ENCODE data around the gene PLIN3.
"Not testable (repeated sequence)": the region's sequence is repeated elsewhere in the genome, so short reads cannot be mapped to it uniquely, and the experiment has no call there.

The PLIN3 gene

DNA sequence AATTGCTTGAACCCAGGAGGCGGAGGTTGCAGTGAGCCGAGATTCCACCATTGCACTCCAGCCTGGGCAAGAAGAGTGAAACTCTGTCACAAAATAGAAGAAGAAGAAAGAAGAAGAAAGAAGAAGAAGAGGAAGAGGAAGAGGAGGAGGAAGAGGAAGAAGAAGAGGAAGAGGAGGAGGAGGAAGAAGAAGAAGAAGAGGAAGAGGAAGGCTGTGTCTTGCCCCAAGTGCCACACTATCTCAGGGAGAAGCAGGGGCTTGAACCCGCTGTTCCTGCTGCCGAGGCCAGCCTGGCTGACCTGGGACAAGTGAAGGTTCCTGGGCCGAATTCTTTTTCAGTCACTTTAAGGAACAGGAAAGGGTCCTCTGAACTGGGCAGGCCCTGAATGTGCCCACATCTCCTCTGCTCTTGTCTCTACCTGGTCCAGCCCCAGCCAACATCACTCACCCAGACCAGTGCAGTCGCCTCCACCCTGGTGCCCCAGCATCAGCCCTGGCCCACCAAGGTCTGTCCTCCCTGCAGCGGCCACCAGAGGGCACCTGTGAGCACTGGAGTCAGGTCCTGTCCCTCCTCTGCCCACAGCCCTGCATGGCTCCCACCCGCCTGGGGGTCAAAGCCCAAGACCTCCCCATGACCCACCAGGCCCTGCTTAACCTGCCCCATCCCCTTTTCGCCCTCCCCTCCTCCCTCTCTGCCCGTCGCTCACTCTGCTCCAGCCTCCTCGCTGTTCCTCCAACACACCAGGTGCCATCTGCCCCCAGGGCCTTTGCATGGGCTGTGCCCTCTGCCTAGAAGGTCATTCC, 55.9 kb downstream of the PLIN3 start:
- DNase-seq (ENCODE audit: low spot score): peak; percentile 87

DNA sequence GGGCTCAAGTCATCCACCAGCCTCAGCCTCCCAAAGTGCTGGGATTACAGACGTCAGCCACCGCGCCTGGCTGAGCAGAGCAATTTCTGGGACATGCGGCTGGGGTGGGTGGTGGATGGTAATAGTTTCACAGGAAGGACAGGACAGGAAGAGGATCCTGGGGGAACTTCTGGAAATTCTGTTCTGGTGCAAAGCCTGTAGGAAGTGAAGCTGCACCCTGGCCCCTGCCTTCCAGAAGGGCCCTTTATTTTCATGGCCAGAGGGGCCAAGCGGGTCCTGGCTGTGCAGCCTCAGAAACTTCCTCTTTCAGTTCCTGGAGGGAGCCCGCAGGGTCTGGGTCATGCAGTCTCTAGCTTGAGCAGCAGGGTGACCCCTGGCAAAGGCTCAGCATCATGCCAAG, 60.3 kb downstream of the PLIN3 start:
- DNase-seq (ENCODE audit: low spot score): no peak

DNA sequence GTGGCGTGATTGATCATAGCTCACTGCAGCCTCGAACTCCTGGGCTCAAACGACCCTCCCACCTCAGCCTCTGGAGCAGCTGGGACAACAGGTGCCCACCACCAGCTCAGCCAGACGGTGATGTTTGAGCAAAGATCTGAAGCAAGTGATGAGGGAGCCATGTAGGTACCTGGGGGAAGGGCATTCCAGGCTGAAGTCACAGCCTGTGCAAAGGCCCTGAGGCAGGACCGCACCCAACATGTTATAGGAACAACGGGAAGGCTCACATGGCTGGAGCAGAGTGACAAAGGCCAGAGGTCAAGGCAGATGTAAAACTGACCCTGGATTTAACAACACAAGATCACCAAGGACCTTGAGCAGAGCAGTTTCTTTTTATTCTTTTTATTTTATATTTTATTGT, 61.1 kb downstream of the PLIN3 start:
- no peak for DNase-seq (ENCODE audit: low spot score)

DNA sequence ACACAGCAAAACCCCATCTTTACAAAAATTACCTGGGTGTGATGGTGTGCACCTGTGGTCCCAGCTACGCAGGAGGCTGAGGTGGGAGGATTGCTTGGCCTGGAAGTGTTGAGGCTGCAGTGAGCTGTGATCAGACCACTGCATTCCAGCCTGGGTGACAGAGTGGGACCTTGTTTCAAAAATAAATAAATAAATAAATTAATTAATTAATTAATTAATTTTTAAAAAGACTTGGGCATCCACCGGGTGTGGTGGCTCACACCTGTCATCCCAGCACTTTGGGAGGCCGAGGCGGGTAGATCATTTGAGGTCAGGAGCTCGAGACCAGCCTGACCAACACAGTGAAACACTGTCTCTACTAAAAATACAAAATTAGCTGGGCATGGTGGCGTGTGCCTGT, 62.3 kb downstream of the PLIN3 start:
- not testable (repeated sequence) for DNase-seq (ENCODE audit: low spot score)

DNA sequence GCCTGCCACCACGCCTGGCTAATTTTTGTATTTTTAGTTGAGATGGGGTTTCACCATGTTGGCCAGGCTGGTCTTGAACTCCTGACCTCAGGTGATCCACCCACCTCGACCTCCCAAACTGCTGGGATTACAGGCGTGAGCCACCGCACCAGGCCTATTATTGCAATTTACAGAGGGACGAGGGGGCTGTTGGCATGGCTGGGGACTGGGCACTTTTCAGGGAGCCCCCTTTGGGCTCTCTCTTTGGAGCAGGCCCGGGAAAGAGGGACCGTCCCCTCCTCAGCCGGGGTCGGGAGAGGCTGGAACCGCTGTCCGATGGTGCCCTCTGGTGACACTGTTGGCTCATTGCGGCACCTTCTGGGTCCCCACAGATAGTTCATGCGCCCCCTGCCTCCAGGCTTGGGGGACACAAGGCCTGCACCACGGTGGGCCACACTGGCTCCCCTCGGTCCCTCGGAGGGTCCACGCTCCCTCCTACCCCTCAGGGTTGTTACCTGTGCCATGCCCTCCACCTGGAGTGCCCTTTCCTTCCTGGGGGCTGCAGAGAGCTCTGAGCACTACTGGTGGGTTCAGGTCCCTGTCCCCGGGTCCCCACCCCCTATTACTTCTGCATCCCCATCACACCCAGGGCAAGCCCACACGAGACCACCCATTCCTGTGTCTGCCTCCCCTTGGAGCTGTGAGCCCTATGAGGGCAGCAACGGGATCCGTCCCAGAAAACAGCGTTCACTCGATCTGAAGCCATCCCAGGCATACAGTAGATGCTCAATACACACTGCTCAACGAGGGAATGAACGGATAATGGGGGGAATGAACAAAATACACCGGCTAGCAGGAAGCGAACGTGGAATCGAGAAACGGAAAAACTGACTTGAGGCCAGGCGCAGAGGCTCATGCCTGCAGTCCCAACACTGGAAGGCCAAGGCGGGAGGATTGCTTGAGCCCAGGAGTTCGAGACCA, 63.5 kb downstream of the PLIN3 start:
- DNase-seq (ENCODE audit: low spot score): peak; percentile 63

DNA sequence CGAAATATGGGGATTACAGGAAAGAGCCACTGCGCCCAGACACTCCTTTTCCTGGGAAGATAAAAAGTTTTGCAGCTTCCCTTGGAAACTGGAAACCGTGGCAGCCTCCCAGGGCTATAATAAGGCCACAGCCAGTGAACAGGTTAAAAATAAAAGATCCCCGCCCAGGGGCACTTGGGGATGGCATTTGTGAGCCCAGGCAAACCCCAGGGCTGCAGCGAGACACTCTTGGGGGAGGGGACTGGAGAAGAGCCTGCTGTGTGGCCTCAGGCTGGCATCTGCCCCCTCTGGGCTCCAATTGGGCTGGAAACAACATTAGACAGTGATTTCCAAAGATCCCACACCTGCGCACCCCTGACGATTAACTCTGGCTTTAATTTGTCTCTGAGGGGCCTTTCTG, 64.8 kb downstream of the PLIN3 start:
- DNase-seq (ENCODE audit: low spot score): no peak

DNA sequence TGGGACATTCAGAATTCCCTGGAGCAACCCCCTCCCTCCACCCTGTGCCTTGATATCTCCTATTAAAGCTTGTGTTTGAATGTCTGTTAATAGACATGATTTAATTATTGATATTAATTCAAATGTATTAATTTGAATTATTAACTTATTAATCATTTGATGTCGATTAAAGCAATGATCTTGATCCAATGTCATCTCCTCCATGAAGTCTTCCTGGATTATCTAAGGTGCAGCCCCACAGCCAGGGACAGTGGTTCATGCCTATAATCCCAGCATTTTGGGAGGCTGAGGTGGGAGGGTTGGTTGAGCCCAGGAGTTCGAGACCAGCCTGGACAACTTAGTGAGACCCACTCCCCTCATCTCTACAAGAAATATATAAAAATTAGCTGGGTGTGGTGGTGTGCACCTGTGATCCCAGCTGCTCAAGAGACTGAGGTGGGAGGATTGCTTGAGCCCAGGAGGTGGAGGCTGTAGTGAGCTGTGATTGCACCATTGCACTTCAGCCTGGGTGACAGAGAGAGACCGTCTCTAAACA, 66.3 kb downstream of the PLIN3 start:
- DNase-seq (ENCODE audit: low spot score): no peak

DNA sequence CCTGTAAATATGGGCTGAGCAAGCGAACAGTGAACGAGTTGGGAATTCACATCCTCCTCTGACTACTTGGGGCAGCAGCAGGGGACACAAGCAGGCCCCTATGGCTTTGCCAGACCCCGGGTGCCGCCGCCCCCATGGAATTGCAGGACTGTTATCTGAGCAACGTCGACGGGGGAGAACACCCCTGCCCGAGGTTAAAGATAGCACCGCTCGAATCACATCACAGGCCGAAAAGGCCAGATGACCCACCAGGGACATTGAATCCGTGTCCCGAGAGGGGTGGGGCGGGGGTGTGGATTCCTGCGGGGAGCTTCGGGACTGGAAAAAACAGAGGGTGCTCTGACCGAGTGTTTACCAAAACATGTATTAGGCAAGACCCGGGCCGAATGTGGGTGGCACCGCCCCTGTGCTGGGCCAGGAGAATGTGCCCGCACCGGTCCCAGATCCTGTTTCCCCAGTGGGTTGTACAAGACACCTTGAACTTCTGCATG, 66.8 kb downstream of the PLIN3 start:
- no peak for DNase-seq (ENCODE audit: low spot score)

DNA sequence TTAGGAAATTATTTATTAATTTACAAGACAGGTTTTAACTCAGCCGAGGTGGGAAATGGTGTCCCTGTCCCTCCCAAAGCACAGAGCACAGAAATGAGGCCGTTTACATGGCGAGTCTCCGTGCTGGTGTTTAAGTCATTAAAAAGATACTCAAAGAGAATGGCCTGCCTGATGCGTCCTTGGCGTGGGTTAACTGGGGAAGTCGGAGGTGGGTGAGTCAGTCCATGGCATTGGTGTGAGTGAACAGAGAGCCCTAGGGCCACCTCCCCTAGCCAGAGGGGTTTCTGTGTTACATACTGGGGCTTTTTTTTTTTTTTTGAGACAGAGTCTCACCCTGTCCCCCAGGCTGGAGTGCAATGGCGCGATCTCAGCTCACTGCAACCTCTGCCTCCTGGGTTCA, 72.1 kb downstream of the PLIN3 start:
- no peak for DNase-seq (ENCODE audit: low spot score)

DNA sequence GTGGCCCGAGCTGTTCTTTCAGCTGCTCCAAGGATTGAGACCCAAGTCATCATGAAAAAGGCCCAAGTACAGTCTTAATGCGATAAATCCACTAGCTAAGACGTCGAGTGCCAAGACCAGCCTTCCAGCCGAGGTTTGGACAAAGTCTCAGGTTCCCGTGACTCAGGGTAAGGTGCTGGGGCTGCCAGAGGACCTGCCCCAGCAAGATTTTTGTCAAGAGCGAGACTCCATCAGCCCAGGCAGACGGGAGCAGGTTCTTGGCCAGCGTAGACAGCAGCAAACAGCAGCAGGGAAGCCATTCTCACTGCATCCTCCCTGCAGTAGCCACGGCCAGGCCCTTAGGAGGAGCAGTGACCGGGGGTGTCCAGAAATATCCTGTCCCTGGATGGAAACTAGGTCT, 72.5 kb downstream of the PLIN3 start:
- no peak for DNase-seq (ENCODE audit: low spot score)

DNA sequence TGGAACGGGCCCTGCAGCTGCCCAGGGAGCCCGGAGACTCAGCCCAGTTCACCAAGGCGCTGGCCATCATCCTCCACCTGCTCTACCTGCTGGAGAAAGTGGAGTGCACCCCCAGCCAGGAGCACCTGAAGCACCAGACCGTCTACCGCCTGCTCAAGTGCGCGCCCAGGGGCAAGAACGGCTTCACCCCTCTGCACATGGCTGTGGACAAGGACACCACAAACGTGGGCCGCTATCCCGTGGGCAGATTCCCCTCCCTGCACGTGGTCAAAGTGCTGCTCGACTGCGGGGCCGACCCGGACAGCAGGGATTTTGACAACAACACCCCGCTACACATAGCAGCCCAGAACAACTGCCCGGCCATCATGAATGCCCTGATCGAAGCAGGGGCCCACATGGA, 74.2 kb downstream of the PLIN3 start:
- DNase-seq (ENCODE audit: low spot score): not testable (repeated sequence)

DNA sequence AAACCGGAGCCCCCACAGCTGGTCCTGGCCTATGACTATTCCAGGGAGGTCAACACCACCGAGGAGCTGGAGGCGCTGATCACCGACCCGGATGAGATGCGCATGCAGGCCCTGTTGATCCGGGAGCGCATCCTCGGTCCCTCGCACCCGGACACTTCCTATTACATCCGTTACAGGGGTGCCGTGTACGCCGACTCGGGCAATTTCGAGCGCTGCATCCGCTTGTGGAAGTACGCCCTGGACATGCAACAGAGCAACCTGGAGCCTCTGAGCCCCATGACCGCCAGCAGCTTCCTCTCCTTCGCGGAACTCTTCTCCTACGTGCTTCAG, 74.6 kb downstream of the PLIN3 start:
- not testable (repeated sequence) for DNase-seq (ENCODE audit: low spot score)

DNA sequence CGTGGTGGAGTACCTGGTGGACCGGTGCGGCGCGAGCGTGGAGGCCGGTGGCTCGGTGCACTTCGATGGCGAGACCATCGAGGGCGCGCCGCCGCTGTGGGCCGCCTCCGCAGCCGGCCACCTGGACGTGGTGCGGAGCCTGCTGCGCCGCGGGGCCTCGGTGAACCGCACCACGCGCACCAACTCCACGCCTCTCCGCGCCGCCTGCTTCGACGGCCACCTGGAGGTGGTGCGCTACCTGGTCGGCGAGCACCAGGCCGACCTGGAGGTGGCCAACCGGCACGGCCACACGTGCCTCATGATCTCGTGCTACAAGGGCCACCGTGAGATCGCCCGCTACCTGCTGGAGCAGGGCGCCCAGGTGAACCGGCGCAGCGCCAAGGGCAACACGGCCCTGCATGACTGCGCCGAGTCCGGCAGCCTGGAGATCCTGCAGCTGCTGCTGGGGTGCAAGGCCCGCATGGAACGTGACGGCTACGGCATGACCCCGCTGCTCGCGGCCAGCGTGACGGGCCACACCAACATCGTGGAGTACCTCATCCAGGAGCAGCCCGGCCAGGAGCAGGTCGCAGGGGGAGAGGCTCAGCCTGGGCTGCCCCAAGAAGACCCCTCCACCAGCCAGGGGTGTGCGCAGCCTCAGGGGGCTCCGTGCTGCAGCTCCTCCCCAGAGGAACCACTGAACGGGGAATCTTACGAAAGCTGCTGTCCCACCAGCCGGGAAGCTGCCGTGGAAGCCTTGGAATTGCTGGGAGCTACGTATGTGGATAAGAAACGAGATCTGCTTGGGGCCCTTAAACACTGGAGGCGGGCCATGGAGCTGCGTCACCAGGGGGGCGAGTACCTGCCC, 75.2 kb downstream of the PLIN3 start:
- DNase-seq (ENCODE audit: low spot score): not testable (repeated sequence)

DNA sequence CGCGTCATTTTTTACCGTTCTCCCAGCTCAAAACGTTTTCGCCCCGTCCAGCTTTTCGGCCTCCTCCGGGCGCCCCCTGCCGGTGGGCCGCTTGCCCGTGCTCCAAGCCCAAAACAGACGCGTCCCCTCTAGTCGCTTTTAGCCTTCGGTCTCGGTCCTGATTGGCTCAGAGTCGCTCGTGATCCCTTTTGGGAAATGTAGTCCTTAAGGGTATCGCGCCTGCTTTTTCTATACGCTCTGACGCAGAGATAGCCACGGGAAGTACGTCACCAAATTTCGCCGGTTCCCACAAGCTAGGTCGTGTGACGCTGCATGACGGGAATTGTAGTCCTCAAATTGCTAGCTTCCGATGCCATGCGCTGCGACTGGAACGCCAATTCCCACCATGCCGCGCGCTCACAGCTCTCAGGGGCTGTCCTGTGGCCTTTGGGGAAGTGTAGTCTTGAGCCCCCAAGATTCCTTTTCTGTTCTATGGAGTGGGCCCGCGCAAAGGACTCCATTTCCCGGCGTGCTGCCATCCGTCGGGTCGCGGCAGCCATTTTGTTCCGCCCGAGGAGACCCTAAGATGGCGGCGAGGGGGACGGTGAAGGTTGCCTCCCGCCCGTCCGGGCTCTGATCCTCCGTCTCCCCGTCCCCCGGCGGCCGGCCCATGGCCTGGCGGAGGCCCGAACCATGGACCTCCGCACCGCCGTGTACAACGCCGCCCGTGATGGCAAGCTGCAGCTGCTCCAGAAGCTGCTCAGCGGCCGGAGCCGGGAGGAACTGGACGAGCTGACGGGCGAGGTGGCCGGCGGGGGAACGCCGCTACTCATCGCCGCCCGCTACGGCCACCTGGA, 76.1 kb downstream of the PLIN3 start, which contains the start of gene FEM1A:
Gene FEM1A (plus strand): TSS at position 552 of the 836 bp plus-strand sequence. CDS start 121 bp downstream, at position 673.
- DNase-seq (ENCODE audit: low spot score): peak; percentile 100

Measured in CD4-positive, alpha-beta T cell treated with Interleukin-2 at 100 ng/mL for 4 hours (primary cell).